ENCODE measurements around the gene KRTAP3-2.

Gene KRTAP3-2

DNA sequence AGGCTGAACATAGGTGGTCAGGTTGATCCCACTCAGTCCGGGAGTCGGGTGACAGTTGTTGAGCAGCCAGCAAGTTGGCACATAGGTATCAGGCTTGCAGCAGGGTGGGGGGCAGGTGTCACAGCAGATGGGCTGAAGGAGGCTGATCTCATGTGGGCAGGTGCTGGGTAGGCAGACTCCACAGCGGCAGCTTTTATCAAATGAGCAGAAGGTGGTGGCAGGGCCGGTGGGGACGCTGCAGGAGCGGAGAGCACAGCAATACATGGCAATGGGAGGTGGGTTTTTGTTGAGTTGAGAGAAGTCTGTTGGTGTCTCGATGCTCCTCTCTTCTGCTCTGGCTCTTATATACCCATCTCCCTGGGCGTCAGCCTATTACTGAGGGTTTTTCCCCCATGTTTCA lies 9.1 kb upstream of the KRTAP3-2 start, which contains the start of gene KRTAP3-1:
KRTAP3-1 (minus strand) TSS at position 318 of the 400 bp plus-strand sequence; CDS start at position 264, 54 bp downstream.
- Histone ChIP-seq H3K9ac (ENCODE audit: low read depth, low read length) (no peak within 1 kb of the TSS), H3K4me3 (ENCODE audit: low read length) (no peak within 1 kb of the TSS), H3K27ac (ENCODE audit: low read length) (no peak within 1 kb of the TSS), H3K27me3 (ENCODE audit: insufficient read depth, low read length) (no peaks in the 10 kb centered on the region), H3K4me1 (ENCODE audit: insufficient read depth, low read length) (peaks cover 8% of the 10 kb centered on the region; the same call in 1 of the 2 replicates), H3K36me3 (ENCODE audit: insufficient read depth, low read depth, low read length) (no peaks in the 10 kb centered on the region), H3K9me3 (ENCODE audit: insufficient read depth, low read depth, low read length) (no peaks in the 10 kb centered on the region; the same call in 1 of the 2 replicates)

DNA sequence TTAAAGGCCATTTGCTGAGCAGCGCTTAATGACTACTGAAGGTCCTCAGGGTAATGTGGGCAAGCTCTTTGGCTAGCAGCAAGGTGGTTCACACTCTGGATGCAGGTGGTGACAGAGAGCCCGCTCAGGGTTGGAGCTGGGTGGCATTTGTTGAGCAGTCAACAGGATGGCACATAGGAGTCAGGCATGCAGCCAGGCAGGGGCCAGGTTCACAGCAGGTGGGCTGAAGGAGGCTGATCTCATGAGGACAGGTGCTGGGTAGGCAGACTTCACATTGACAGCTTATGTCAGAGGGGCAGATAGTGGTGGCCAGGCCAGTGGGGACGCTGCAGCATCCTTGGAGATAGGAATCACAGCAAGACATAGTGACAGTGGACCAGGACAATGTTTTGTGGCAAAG lies 4.7 kb upstream of the KRTAP3-2 start:
- Histone ChIP-seq H3K27ac (ENCODE audit: low read length) (no peak overlapping the region), H3K36me3 (ENCODE audit: insufficient read depth, low read depth, low read length) (no peaks in the 10 kb centered on the region), H3K4me3 (ENCODE audit: low read length) (no peak overlapping the region), H3K9me3 (ENCODE audit: insufficient read depth, low read depth, low read length) (no peaks in the 10 kb centered on the region; the same call in 1 of the 2 replicates), H3K9ac (ENCODE audit: low read depth, low read length) (no peak overlapping the region), H3K4me1 (ENCODE audit: insufficient read depth, low read length) (peaks cover 3% of the 10 kb centered on the region; the same call in 1 of the 2 replicates), H3K27me3 (ENCODE audit: insufficient read depth, low read length) (no peaks in the 10 kb centered on the region)

DNA sequence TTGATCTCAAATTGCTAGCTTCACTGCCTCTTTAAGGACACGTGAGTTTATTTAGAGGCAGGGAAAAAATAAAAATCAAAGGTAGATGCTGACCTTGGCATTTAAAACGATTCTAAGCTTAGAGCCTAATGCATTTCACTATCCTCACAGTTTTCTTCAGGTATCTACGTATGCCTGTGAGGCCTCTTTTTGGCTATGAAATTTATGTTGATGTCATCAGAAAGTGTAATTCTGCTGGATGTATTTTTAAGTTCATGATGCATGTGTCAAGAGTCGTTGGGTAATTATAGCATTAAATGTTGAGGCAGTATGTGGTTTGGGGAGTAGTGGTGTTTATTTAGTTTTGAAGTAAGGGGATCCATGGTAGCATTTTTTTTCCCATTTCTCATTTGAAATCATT lies 4.2 kb upstream of the KRTAP3-2 start:
- Histone ChIP-seq H3K9me3 (ENCODE audit: insufficient read depth, low read depth, low read length) (no peaks in the 10 kb centered on the region; the same call in 1 of the 2 replicates), H3K27ac (ENCODE audit: low read length) (no peak overlapping the region), H3K4me3 (ENCODE audit: low read length) (no peak overlapping the region), H3K9ac (ENCODE audit: low read depth, low read length) (no peak overlapping the region), H3K4me1 (ENCODE audit: insufficient read depth, low read length) (no peaks in the 10 kb centered on the region), H3K36me3 (ENCODE audit: insufficient read depth, low read depth, low read length) (no peaks in the 10 kb centered on the region), H3K27me3 (ENCODE audit: insufficient read depth, low read length) (no peaks in the 10 kb centered on the region)

DNA sequence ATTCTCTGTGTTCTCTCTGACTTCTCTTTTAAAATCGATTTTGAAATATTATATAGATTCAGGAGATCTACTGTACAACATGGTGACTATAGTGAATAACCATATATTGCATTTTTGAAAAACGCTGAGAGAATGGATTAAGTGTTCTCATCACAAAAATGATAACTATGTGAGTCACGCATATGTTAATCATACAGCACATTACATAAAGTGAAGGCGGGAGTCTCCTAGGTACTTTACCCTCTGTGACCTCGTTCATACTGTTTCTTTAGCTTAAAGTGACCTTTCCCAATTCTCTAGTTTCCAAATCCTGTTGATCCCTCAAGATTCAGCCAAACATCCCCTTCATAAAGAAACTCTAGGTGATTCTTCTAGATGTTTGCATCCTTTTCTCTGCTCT lies 3.1 kb upstream of the KRTAP3-2 start:
- no peak overlapping the region for H3K27ac ChIP-seq (ENCODE audit: low read length)

DNA sequence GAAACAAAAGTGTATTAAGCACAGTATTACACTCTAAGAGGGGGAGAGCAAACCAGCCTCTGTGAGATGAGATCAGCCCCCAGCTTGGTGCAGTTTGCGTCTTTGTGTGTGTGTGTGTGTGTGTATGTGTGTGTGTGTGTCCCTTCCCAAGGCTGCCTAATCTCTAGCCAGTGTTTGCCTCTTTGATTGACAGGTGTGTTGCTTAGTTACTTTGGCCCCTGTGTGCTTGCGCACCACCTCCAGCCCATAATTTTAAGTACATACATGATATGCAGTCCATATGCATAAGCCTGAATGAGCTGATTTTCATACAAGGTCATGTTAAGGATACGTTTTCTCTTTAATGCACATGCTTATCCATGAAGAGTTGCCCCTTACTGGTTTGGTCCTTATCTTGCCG lies 2.1 kb upstream of the KRTAP3-2 start:
- Histone ChIP-seq H3K36me3 (ENCODE audit: insufficient read depth, low read depth, low read length) (no peaks in the 10 kb centered on the region), H3K4me1 (ENCODE audit: insufficient read depth, low read length) (no peaks in the 10 kb centered on the region), H3K4me3 (ENCODE audit: low read length) (no peak overlapping the region), H3K9ac (ENCODE audit: low read depth, low read length) (no peak overlapping the region), H3K27me3 (ENCODE audit: insufficient read depth, low read length) (no peaks in the 10 kb centered on the region), H3K27ac (ENCODE audit: low read length) (no peak overlapping the region), H3K9me3 (ENCODE audit: insufficient read depth, low read depth, low read length) (no peaks in the 10 kb centered on the region)

More for the DNA sequence above, 3.1 kb upstream of the KRTAP3-2 start:
- Histone ChIP-seq H3K9ac (ENCODE audit: low read depth, low read length) (no peak overlapping the region; the same call in 1 of the 2 replicates), H3K36me3 (ENCODE audit: insufficient read depth, low read depth, low read length) (no peaks in the 10 kb centered on the region), H3K4me1 (ENCODE audit: insufficient read depth, low read length) (no peaks in the 10 kb centered on the region), H3K4me3 (ENCODE audit: low read length) (no peak overlapping the region), H3K9me3 (ENCODE audit: insufficient read depth, low read depth, low read length) (no peaks in the 10 kb centered on the region; the same call in 1 of the 2 replicates), H3K27me3 (ENCODE audit: insufficient read depth, low read length) (no peaks in the 10 kb centered on the region)

GRCh38 chr17:40997361-40997760 lies 2.3 kb downstream of the KRTAP3-2 start:
- Histone ChIP-seq H3K27me3 (ENCODE audit: insufficient read depth, low read length) (no peaks in the 10 kb centered on the region), H3K9me3 (ENCODE audit: insufficient read depth, low read depth, low read length) (no peaks in the 10 kb centered on the region), H3K9ac (ENCODE audit: low read depth, low read length) (no peak overlapping the region), H3K36me3 (ENCODE audit: insufficient read depth, low read depth, low read length) (no peaks in the 10 kb centered on the region), H3K4me1 (ENCODE audit: insufficient read depth, low read length) (no peaks in the 10 kb centered on the region), H3K27ac (ENCODE audit: low read length) (no peak overlapping the region), H3K4me3 (ENCODE audit: low read length) (no peak overlapping the region)

DNA sequence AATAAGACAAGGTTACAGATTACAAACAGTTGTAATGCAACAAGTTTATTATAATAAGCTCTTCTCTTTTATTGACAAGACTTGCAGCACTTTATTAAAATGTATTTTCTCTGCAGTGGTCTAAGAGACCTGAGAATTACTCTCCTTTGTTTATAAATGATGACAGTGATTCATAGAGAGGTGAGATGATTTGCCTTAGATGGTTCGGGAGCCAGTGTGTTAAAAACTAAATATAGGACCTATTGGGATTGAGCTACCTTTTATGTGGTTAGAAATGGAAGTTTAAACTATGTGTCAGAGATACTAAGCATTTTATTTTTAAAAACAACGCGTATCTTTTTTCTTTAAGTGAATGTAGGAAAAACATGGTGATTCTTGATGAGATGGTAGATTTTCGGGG lies 2.9 kb downstream of the KRTAP3-2 start:
- no peak overlapping the region for H3K4me3 ChIP-seq (ENCODE audit: low read length)
- no peaks in the 10 kb centered on the region for H3K4me1 ChIP-seq (ENCODE audit: insufficient read depth, low read length)
- H3K9ac ChIP-seq (ENCODE audit: low read depth, low read length): no peak overlapping the region
- no peaks in the 10 kb centered on the region for H3K36me3 ChIP-seq (ENCODE audit: insufficient read depth, low read depth, low read length)
- no peaks in the 10 kb centered on the region for H3K27me3 ChIP-seq (ENCODE audit: insufficient read depth, low read length)
- H3K9me3 ChIP-seq (ENCODE audit: insufficient read depth, low read depth, low read length): no peaks in the 10 kb centered on the region
- H3K27ac ChIP-seq (ENCODE audit: low read length): no peak overlapping the region

- no peaks in the 10 kb centered on the region for H3K9me3 ChIP-seq (ENCODE audit: insufficient read depth, low read depth, low read length)
- no peaks in the 10 kb centered on the region for H3K27me3 ChIP-seq (ENCODE audit: insufficient read depth, low read length)
- H3K9ac ChIP-seq (ENCODE audit: low read depth, low read length): no peak overlapping the region
- H3K36me3 ChIP-seq (ENCODE audit: insufficient read depth, low read depth, low read length): no peaks in the 10 kb centered on the region
- H3K4me1 ChIP-seq (ENCODE audit: insufficient read depth, low read length): no peaks in the 10 kb centered on the region
- no peak overlapping the region for H3K27ac ChIP-seq (ENCODE audit: low read length)
- H3K4me3 ChIP-seq (ENCODE audit: low read length): no peak overlapping the region
These were observed 4.6 kb downstream of the KRTAP3-2 start for GRCh38 chr17:40995116-40995515.

DNA sequence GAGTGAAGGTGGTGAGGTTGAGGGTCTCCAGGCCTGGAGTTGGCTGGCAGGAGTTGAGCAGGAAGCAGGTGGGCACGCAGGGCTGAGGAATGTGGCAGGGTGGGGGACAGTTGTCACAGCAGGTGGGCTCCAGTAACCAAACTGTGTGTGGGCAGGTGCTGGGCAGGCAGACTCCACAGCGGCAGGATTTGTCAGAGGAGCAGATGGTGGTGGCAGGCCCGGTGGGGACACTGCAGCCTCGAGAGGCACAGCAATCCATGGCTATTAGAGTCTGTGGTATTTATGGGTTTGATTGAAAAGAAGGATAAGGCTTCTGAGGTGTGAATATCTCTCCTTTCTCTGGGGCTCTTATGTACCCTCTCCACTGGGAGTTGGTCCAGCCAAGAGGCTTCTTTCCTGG lies 5.9 kb downstream of the KRTAP3-2 start, which contains the start of gene KRTAP3-3:
KRTAP3-3 (minus strand) TSS at position 326 of the 400 bp plus-strand sequence; CDS start at position 259, 67 bp downstream.
- Histone ChIP-seq H3K4me1 (ENCODE audit: insufficient read depth, low read length) (no peaks in the 10 kb centered on the region), H3K4me3 (ENCODE audit: low read length) (no peak within 1 kb of the TSS), H3K27ac (ENCODE audit: low read length) (no peak within 1 kb of the TSS), H3K9me3 (ENCODE audit: insufficient read depth, low read depth, low read length) (no peaks in the 10 kb centered on the region), H3K9ac (ENCODE audit: low read depth, low read length) (no peak within 1 kb of the TSS), H3K36me3 (ENCODE audit: insufficient read depth, low read depth, low read length) (no peaks in the 10 kb centered on the region), H3K27me3 (ENCODE audit: insufficient read depth, low read length) (no peaks in the 10 kb centered on the region)

DNA sequence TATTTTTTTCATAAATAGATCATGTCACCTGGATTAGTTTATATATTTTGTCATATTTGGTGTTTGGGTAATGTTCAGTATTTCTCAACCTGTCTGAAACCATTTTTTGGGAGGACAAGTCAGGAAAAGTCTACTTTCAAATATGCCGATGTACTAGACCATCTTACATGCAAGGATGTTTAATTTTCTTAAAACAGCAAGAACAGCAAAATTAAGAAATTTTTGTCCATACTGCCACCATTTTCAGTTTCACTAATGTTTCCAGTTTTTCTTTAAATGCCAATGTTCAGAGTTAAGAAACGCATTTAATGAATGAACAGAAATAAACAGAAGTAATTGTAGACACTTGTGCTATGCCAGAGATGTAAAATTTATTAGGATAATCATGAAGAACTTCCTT lies 6.6 kb downstream of the KRTAP3-2 start:
- H3K36me3 ChIP-seq (ENCODE audit: insufficient read depth, low read depth, low read length): no peaks in the 10 kb centered on the region
- H3K9me3 ChIP-seq (ENCODE audit: insufficient read depth, low read depth, low read length): no peaks in the 10 kb centered on the region
- no peak overlapping the region for H3K4me3 ChIP-seq (ENCODE audit: low read length)
- H3K27ac ChIP-seq (ENCODE audit: low read length): no peak overlapping the region
- H3K27me3 ChIP-seq (ENCODE audit: insufficient read depth, low read length): no peaks in the 10 kb centered on the region
- no peak overlapping the region for H3K9ac ChIP-seq (ENCODE audit: low read depth, low read length)
- no peaks in the 10 kb centered on the region for H3K4me1 ChIP-seq (ENCODE audit: insufficient read depth, low read length)

DNA sequence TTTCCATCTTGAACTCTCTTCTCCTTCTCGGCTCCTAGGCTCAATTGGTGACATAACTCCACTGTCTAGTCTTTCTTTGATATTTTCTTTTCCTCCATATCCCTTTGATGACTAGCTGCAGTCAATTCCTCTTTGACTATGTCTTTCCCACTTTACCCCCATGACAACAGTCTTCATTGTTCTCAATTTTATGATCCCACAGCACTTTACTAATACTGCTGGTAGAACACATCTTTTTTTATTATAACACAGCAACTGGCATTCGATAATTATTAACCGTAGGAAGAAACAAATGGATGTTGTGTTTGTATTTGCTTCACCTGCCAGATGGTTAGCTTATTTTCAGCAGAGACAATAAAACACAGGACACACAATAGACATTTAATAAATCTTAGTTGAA lies 7.0 kb downstream of the KRTAP3-2 start:
- Histone ChIP-seq H3K4me1 (ENCODE audit: insufficient read depth, low read length) (no peaks in the 10 kb centered on the region), H3K4me3 (ENCODE audit: low read length) (no peak overlapping the region), H3K27ac (ENCODE audit: low read length) (no peak overlapping the region), H3K27me3 (ENCODE audit: insufficient read depth, low read length) (no peaks in the 10 kb centered on the region), H3K36me3 (ENCODE audit: insufficient read depth, low read depth, low read length) (no peaks in the 10 kb centered on the region), H3K9ac (ENCODE audit: low read depth, low read length) (no peak overlapping the region), H3K9me3 (ENCODE audit: insufficient read depth, low read depth, low read length) (no peaks in the 10 kb centered on the region)

DNA sequence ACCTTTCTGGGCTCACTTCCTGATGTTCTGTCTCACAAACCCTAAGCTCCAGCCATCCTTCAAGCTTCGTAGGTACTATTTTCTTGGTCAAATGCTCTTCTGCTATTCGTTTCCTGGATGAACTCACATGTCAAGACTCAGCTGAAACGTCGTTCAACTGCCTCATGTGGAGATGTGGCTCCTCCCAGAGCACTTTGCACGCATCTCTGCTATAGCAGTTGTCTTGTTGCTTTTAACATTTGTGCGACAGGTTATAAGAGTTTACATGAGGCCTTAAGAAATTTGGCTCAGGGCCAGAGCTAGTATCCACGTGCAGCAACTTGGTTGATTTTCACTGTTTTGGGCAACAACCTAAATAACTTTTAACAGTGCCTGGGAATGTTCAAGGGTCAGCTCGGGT lies 12.8 kb downstream of the KRTAP3-2 start:
- Histone ChIP-seq H3K4me1 (ENCODE audit: insufficient read depth, low read length) (no peaks in the 10 kb centered on the region), H3K4me3 (ENCODE audit: low read length) (no peak overlapping the region), H3K27me3 (ENCODE audit: insufficient read depth, low read length) (no peaks in the 10 kb centered on the region), H3K36me3 (ENCODE audit: insufficient read depth, low read depth, low read length) (no peaks in the 10 kb centered on the region), H3K9me3 (ENCODE audit: insufficient read depth, low read depth, low read length) (no peaks in the 10 kb centered on the region), H3K27ac (ENCODE audit: low read length) (no peak overlapping the region), H3K9ac (ENCODE audit: low read depth, low read length) (no peak overlapping the region)

Measured in iPS-20b (cell line).